ENCODE data around the gene TAOK3.
A peak's percentile ranks its signal among the peaks of the same experiment; 100 is the strongest.
"Not testable (repeated sequence)": the region's sequence is repeated elsewhere in the genome, so short reads cannot be mapped to it uniquely, and the experiment has no call there.

The TAOK3 gene

GRCh38 chr12:118354503-118354902 is 18.2 kb downstream of the TAOK3 start:
- H3K9ac ChIP-seq (ENCODE audit: low read depth, low read length); H3K36me3 ChIP-seq (ENCODE audit: insufficient read depth, low read length); H3K27me3 ChIP-seq (ENCODE audit: control insufficient read depth, insufficient read depth, low read length); H3K4me2 ChIP-seq (ENCODE audit: low read length); H3K4me3 ChIP-seq (ENCODE audit: low read length); H3K9me3 ChIP-seq (replicated peaks; ENCODE audit: low read length): not testable (repeated sequence)
- H3K4me1 ChIP-seq (ENCODE audit: control insufficient read depth, insufficient read depth, low read length): peaks cover 35% of the 10 kb centered on the region

DNA sequence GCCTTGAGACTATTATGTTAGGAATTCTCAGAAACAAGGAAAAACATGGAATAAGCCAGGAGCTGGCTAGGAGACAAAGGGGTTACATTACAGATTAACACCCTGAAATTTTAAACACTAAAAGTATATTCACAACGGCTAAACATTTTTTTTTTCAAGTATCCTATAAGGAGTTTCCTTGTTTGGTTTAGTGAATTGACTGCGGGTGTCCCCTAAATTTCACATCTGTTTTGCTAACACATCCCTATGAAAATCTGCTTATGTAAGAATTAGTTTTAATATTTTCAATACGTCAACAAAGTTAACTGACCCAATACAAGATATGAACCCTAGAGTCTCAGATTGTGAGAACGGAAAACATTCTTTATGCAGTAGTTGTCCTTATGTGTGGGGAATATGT is 19.0 kb downstream of the TAOK3 start:
- no peak overlapping the region for H3K4me2 ChIP-seq (ENCODE audit: low read length)
- no peaks in the 10 kb centered on the region for H3K36me3 ChIP-seq (ENCODE audit: insufficient read depth, low read length)
- H3K27me3 ChIP-seq (ENCODE audit: control insufficient read depth, insufficient read depth, low read length): no peaks in the 10 kb centered on the region
- no peaks in the 10 kb centered on the region for H3K9me3 ChIP-seq (replicated peaks; ENCODE audit: low read length)
- H3K4me3 ChIP-seq (ENCODE audit: low read length): no peak overlapping the region
- no peak overlapping the region for H3K9ac ChIP-seq (ENCODE audit: low read depth, low read length)
- peaks cover 33% of the 10 kb centered on the region for H3K4me1 ChIP-seq (ENCODE audit: control insufficient read depth, insufficient read depth, low read length)

GRCh38 chr12:118350908-118351559 is 21.7 kb downstream of the TAOK3 start:
- Histone ChIP-seq H3K27me3 (ENCODE audit: control insufficient read depth, insufficient read depth, low read length) (no peaks in the 10 kb centered on the region), H3K9me3 (replicated peaks; ENCODE audit: low read length) (no peaks in the 10 kb centered on the region), H3K36me3 (ENCODE audit: insufficient read depth, low read length) (no peaks in the 10 kb centered on the region)

DNA sequence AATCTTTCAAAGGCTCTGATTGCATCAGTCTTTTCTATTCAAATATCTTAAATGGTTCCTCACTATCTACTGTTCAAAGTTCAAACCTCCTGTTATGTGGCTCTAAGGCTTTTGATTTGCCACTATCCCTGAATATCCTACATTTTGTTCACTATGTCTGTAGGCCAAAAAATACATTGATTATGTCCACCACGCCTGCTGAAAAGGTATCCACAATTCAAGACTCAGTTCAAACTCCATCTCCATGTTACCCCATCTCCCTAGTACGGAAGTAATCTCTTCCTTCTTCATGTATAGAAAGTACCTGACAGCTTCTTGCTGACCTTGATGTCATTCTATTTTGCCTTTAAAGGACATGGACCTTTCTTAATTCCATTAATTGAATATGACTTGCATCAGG is 24.8 kb downstream of the TAOK3 start:
- H3K4me2 ChIP-seq (ENCODE audit: low read length): no peak overlapping the region
- no peak overlapping the region for H3K4me3 ChIP-seq (ENCODE audit: low read length)
- H3K9ac ChIP-seq (ENCODE audit: low read depth, low read length): no peak overlapping the region
- no peaks in the 10 kb centered on the region for H3K27me3 ChIP-seq (ENCODE audit: control insufficient read depth, insufficient read depth, low read length)
- no peaks in the 10 kb centered on the region for H3K9me3 ChIP-seq (replicated peaks; ENCODE audit: low read length)
- H3K36me3 ChIP-seq (ENCODE audit: insufficient read depth, low read length): no peaks in the 10 kb centered on the region
- no peaks in the 10 kb centered on the region for H3K4me1 ChIP-seq (ENCODE audit: control insufficient read depth, insufficient read depth, low read length)

More at GRCh38 chr12:118350908-118351559, 21.7 kb downstream of the TAOK3 start:
- Histone ChIP-seq H3K4me1 (ENCODE audit: control insufficient read depth, insufficient read depth, low read length) (peaks cover 10% of the 10 kb centered on the region), H3K9ac (ENCODE audit: low read depth, low read length) (no peak overlapping the region), H3K4me3 (ENCODE audit: low read length) (no peak overlapping the region), H3K4me2 (ENCODE audit: low read length) (no peak overlapping the region)

DNA sequence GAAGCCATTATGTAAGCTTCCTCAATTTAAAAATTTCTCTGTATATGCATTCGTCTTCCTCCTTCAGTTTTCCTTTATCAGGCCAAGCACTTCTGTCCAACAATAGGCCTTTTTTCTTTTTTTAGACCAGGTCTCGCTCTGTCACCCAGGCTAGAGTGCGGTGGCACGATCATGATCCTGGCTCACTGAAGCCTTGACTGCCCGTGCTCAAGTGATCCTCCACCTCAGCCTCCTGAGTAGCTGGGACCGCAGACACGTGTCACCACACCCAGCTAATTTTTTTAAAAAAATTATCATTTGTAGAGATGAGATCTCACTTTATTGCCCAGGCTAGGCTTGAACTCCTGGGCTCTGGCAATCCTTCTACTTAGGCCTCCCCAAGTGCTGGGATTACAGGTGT is 25.8 kb downstream of the TAOK3 start:
- H3K9ac ChIP-seq (ENCODE audit: low read depth, low read length): no peak overlapping the region
- H3K4me1 ChIP-seq (ENCODE audit: control insufficient read depth, insufficient read depth, low read length): no peaks in the 10 kb centered on the region
- no peaks in the 10 kb centered on the region for H3K36me3 ChIP-seq (ENCODE audit: insufficient read depth, low read length)

GRCh38 chr12:118345355-118345754 is 27.4 kb downstream of the TAOK3 start:
- Histone ChIP-seq H3K36me3 (ENCODE audit: insufficient read depth, low read length) (no peaks in the 10 kb centered on the region), H3K4me2 (ENCODE audit: low read length) (no peak overlapping the region), H3K9me3 (replicated peaks; ENCODE audit: low read length) (no peaks in the 10 kb centered on the region), H3K4me3 (ENCODE audit: low read length) (no peak overlapping the region), H3K27me3 (ENCODE audit: control insufficient read depth, insufficient read depth, low read length) (no peaks in the 10 kb centered on the region), H3K9ac (ENCODE audit: low read depth, low read length) (no peak overlapping the region), H3K4me1 (ENCODE audit: control insufficient read depth, insufficient read depth, low read length) (no peaks in the 10 kb centered on the region)

More for the DNA sequence above, 25.8 kb downstream of the TAOK3 start:
- no peak overlapping the region for H3K4me2 ChIP-seq (ENCODE audit: low read length)
- H3K9me3 ChIP-seq (replicated peaks; ENCODE audit: low read length): no peaks in the 10 kb centered on the region
- H3K27me3 ChIP-seq (ENCODE audit: control insufficient read depth, insufficient read depth, low read length): no peaks in the 10 kb centered on the region
- no peak overlapping the region for H3K4me3 ChIP-seq (ENCODE audit: low read length)

DNA sequence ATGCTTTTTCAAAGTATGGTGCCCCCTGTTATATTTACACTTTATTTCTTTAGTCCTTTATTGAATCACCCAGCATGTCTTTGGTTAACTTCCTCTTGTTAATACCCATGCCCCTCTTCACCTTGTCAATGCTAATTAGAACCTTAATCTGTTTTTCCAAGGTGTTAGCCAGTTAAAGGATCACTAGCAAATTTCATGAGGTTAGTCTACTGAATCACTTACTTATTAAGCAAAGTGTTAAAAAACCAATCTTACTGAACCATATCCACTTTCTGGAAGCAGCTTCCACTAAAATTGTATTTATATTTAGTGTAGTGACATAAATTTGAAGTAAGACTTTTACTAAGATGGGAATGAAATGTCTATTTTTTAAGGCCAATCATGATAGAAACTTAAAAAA is 27.9 kb downstream of the TAOK3 start:
- H3K9ac ChIP-seq (ENCODE audit: low read depth, low read length): no peak overlapping the region
- no peaks in the 10 kb centered on the region for H3K9me3 ChIP-seq (replicated peaks; ENCODE audit: low read length)
- no peaks in the 10 kb centered on the region for H3K27me3 ChIP-seq (ENCODE audit: control insufficient read depth, insufficient read depth, low read length)
- no peaks in the 10 kb centered on the region for H3K4me1 ChIP-seq (ENCODE audit: control insufficient read depth, insufficient read depth, low read length)
- no peaks in the 10 kb centered on the region for H3K36me3 ChIP-seq (ENCODE audit: insufficient read depth, low read length)
- no peak overlapping the region for H3K4me2 ChIP-seq (ENCODE audit: low read length)
- H3K4me3 ChIP-seq (ENCODE audit: low read length): no peak overlapping the region

DNA sequence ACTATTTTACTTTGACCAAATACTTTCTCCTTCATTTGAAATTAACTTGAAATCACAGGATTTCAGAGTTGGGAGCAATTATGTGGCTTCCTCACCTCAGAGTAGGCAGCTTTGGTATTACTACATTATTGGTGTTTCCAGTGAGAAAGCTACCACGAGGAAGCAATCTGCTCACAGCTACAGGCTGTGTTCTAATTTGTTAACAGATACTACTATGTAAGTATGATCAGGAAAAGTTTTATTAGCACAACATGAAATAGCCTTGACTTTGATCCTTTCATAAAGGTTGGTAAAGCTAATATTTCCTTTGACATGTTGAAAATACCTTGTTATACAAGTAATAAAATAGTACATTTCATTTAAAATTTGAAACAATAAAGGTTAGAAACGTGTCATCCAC is 30.6 kb downstream of the TAOK3 start:
- Histone ChIP-seq H3K4me1 (ENCODE audit: control insufficient read depth, insufficient read depth, low read length) (peaks cover 7% of the 10 kb centered on the region), H3K36me3 (ENCODE audit: insufficient read depth, low read length) (no peaks in the 10 kb centered on the region), H3K4me2 (ENCODE audit: low read length) (no peak overlapping the region), H3K9me3 (replicated peaks; ENCODE audit: low read length) (no peaks in the 10 kb centered on the region), H3K27me3 (ENCODE audit: control insufficient read depth, insufficient read depth, low read length) (no peaks in the 10 kb centered on the region), H3K4me3 (ENCODE audit: low read length) (no peak overlapping the region), H3K9ac (ENCODE audit: low read depth, low read length) (no peak overlapping the region)

- H3K9me3 ChIP-seq (replicated peaks; ENCODE audit: low read length): no peaks in the 10 kb centered on the region
- H3K27me3 ChIP-seq (ENCODE audit: control insufficient read depth, insufficient read depth, low read length): no peaks in the 10 kb centered on the region
- peaks cover 10% of the 10 kb centered on the region for H3K4me1 ChIP-seq (ENCODE audit: control insufficient read depth, insufficient read depth, low read length)
- H3K4me2 ChIP-seq (ENCODE audit: low read length): peak overlapping the region; percentile 21
- peak overlapping the region; percentile 32 for H3K9ac ChIP-seq (ENCODE audit: low read depth, low read length)
- H3K36me3 ChIP-seq (ENCODE audit: insufficient read depth, low read length): no peaks in the 10 kb centered on the region
- no peak overlapping the region for H3K4me3 ChIP-seq (ENCODE audit: low read length)
These were observed 35.4 kb downstream of the TAOK3 start for GRCh38 chr12:118337194-118337838.

DNA sequence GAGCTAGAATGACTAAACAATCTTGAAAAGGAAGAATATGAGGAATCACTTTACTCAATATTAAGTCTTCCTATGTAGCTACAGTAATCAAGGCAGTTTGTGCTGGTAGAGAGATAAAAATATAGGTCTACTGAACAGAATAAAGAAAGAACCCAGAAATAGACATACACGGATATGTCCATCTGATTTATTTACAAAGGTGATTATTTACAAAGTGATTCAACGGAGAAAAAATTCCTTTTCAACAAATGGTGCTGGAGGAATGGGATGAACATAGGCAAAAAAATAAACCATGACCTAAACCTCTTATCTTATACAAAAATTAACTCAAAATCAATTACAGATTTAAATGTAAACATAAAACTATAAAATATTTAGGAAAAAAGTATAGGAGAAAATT is 36.6 kb downstream of the TAOK3 start:
- Histone ChIP-seq H3K4me2 (ENCODE audit: low read length) (no peak overlapping the region), H3K4me1 (ENCODE audit: control insufficient read depth, insufficient read depth, low read length) (peaks cover 10% of the 10 kb centered on the region), H3K9ac (ENCODE audit: low read depth, low read length) (no peak overlapping the region), H3K9me3 (replicated peaks; ENCODE audit: low read length) (no peaks in the 10 kb centered on the region), H3K27me3 (ENCODE audit: control insufficient read depth, insufficient read depth, low read length) (no peaks in the 10 kb centered on the region), H3K36me3 (ENCODE audit: insufficient read depth, low read length) (no peaks in the 10 kb centered on the region), H3K4me3 (ENCODE audit: low read length) (no peak overlapping the region)

DNA sequence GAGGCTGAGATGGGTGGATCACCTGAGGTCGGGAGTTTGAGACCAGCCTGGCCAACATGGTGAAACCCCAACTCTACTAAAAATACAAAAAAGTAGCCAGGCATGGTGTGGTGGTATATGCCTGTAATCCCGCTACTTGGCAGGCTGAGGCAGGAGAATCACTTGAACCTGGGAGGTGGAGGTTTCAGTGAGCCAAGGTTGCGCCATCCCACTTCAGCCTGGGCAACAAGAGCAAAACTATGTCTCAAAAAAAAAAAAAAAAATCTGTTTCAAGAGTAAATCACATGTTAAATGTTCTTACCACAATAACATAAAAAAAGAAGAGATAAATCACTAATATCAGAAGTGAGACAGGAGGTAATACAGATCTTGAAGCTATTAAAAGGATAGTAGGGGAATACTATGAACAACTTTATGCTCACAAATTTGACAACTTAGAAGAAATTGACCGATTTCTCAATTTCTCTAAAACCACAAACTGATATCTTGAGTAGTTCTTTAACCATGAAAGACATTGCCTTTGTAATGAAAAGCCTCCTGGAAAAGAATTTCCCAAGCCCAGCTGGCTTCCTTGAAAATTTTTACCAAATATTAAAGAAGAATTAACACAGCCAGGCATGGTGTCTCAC is 37.7 kb downstream of the TAOK3 start:
- Histone ChIP-seq H3K4me3 (ENCODE audit: low read length) (no peak overlapping the region), H3K36me3 (ENCODE audit: insufficient read depth, low read length) (no peaks in the 10 kb centered on the region), H3K4me1 (ENCODE audit: control insufficient read depth, insufficient read depth, low read length) (peaks cover 10% of the 10 kb centered on the region), H3K4me2 (ENCODE audit: low read length) (no peak overlapping the region), H3K27me3 (ENCODE audit: control insufficient read depth, insufficient read depth, low read length) (no peaks in the 10 kb centered on the region), H3K9me3 (replicated peaks; ENCODE audit: low read length) (no peaks in the 10 kb centered on the region), H3K9ac (ENCODE audit: low read depth, low read length) (no peak overlapping the region)

DNA sequence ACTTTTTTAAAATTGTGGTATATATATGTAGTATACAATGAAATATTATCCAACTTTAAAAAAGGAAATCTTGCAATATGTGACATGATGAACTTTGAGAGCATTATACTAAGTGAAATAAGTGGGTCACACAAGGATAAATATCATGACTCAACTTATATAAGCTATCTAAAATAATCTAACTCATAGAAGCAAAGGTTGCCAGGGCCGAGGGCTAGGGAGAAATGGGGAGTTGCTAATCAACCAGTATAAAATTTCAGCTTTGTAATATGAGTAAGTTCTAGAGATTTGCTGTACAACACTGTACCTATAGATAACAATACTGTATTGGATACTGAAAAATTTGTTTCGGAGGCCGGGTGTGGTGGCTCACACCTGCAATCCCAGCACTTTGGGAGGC is 38.5 kb downstream of the TAOK3 start:
- H3K36me3 ChIP-seq (ENCODE audit: insufficient read depth, low read length): no peaks in the 10 kb centered on the region
- H3K9ac ChIP-seq (ENCODE audit: low read depth, low read length): no peak overlapping the region
- H3K4me1 ChIP-seq (ENCODE audit: control insufficient read depth, insufficient read depth, low read length): peaks cover 10% of the 10 kb centered on the region
- no peak overlapping the region for H3K4me2 ChIP-seq (ENCODE audit: low read length)
- H3K4me3 ChIP-seq (ENCODE audit: low read length): no peak overlapping the region
- H3K9me3 ChIP-seq (replicated peaks; ENCODE audit: low read length): no peaks in the 10 kb centered on the region
- no peaks in the 10 kb centered on the region for H3K27me3 ChIP-seq (ENCODE audit: control insufficient read depth, insufficient read depth, low read length)
